AG04450 (cell line): Measurements from ENCODE around the gene RHAG. TPM values are rescaled to one million over a fixed set of nuclear protein-coding genes. Genes with fewer than 3 reads are reported as not detected.

Experiments used
- CTCF ChIA-PET: fragments of 300-600, 350-600 bp; formaldehyde crosslinking; extraction: SDS; loops from one replicate; lab custom pipeline; 2022; ENCODE audit warnings: antibody characterized with exemption, inconsistent platforms; lab: Charles Lee
- POLR2A ChIA-PET: fragments of 350-600 bp; formaldehyde crosslinking; extraction: SDS; loops from one replicate; lab custom pipeline; 2021; ENCODE audit warnings: antibody characterized with exemption, inconsistent platforms; lab: Yijun Ruan, JAX
- DNase-seq: peaks from one replicate; pipeline ENCODE4 v3.0.0-alpha.2; 2011; ENCODE audit warnings: low read depth, low spot score
- H3K27ac ChIP-seq: one replicate; pipeline ENCODE4 v1.5.1; 2012; ENCODE audit warnings: low read depth, low read length, control low read depth
- H3K27me3 ChIP-seq: one replicate; pipeline ENCODE4 v1.6.0; 2012; ENCODE audit warnings: low read length; ENCODE audit not compliant: control insufficient read depth, insufficient read depth
- H3K4me3 ChIP-seq: 2 replicates; pipeline ENCODE4 v1.5.1; 2011; ENCODE audit warnings: mild to moderate bottlenecking, low read depth, low read length, control low read depth
- H3K9me3 ChIP-seq: 2 replicates; pipeline ENCODE4 v1.5.1; 2012; ENCODE audit warnings: low read length; ENCODE audit not compliant: control insufficient read depth, insufficient read depth
- polyA minus RNA-seq: library from RNA; depleted of rRNA, polyadenylated mRNA; stranded (reverse); fragments of >200 nt; gene quantifications from 2 replicates; pipeline ENCODE4 v1.2.3, GENCODE V29; 2011; rRNA and poly(A)+ RNA removed
- polyA plus RNA-seq: library from polyadenylated mRNA; depleted of rRNA; stranded (reverse); fragments of >200 nt; gene quantifications from 2 replicates; pipeline ENCODE4 v1.2.3, GENCODE V29; 2011; rRNA removed
- TF ChIP-seq, protein P1 (sequence below): IDR thresholded peaks from 2 replicates; pipeline ENCODE4 v1.5.1; 2011; ENCODE audit warnings: low read depth, low read length, control low read depth, inconsistent platforms

RHAG gene
- polyA plus RNA-seq (not detected in 2 replicates), polyA minus RNA-seq (not detected in 2 replicates)

- no peak within 1 kb of the TSS for H3K4me3 ChIP-seq
- no peaks in the 10 kb centered on the region for H3K9me3 ChIP-seq
- H3K27me3 ChIP-seq, result no peaks in the 10 kb centered on the region
- no peak for DNase-seq
- TF ChIP-seq, protein P1, sequence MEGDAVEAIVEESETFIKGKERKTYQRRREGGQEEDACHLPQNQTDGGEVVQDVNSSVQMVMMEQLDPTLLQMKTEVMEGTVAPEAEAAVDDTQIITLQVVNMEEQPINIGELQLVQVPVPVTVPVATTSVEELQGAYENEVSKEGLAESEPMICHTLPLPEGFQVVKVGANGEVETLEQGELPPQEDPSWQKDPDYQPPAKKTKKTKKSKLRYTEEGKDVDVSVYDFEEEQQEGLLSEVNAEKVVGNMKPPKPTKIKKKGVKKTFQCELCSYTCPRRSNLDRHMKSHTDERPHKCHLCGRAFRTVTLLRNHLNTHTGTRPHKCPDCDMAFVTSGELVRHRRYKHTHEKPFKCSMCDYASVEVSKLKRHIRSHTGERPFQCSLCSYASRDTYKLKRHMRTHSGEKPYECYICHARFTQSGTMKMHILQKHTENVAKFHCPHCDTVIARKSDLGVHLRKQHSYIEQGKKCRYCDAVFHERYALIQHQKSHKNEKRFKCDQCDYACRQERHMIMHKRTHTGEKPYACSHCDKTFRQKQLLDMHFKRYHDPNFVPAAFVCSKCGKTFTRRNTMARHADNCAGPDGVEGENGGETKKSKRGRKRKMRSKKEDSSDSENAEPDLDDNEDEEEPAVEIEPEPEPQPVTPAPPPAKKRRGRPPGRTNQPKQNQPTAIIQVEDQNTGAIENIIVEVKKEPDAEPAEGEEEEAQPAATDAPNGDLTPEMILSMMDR, result no peak
- H3K27ac ChIP-seq, result no peak within 1 kb of the TSS
- CTCF ChIA-PET, result no interaction called here
- POLR2A ChIA-PET, result no interaction called here
Observed at GRCh38 chr6:49636713-49637349, at the start of gene RHAG. Gene RHAG, minus strand, starts transcription at chr6:49636839. Its CDS starts 27 bp downstream, at chr6:49636812.

- POLR2A ChIA-PET, result no interaction called here
- DNase-seq, result no peak
- H3K27ac ChIP-seq, result no peak overlapping the region
Observed at GRCh38 chr6:49676671-49677281, 40.1 kb upstream of the RHAG start.

DNA sequence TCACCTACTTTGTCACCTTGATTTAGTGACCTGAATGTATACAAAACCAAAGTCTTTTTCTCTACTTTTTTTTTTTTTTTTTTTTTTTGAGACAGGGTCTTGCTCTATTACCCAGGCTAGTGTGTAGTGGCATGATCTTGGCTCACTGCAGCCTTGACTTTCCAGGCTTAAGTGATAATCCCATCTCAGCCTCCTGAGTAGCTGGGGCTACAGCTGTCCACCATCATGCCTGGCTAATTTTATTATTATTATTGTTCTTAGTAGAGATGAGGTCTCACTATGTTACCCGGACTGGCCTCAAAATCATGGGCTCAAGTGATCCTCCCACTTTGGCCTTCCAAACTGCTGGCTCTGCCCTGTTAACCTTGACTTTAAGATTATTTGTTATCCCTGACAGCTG, 39.2 kb upstream of the RHAG start:
- CTCF ChIA-PET, result no interaction called here
- TF ChIP-seq, protein P1, result no peak
- Histone ChIP-seq H3K4me3 (no peak overlapping the region), H3K27me3 (no peaks in the 10 kb centered on the region), H3K9me3 (no peaks in the 10 kb centered on the region), H3K27ac (no peak overlapping the region)
- no peak for DNase-seq
- POLR2A ChIA-PET, result interaction anchor here (0.6 kb wide), 1 partner anchor 18 kb away, joined by 3 read pairs; no protein-coding TSS in a partner anchor

More at GRCh38 chr6:49676671-49677281, 40.1 kb upstream of the RHAG start:
- CTCF ChIA-PET, result interaction anchor here (1.3 kb wide), 1 partner anchor 54 kb away, joined by 3 read pairs; no protein-coding TSS in a partner anchor
- TF ChIP-seq, protein P1, result no peak
- Histone ChIP-seq H3K4me3 (no peak overlapping the region), H3K9me3 (no peaks in the 10 kb centered on the region), H3K27me3 (no peaks in the 10 kb centered on the region)

- ChIA-PET POLR2A (no interaction called here), CTCF (no interaction called here)
- TF ChIP-seq, protein P1, result no peak
- Histone ChIP-seq H3K4me3 (no peak overlapping the region), H3K27ac (no peak overlapping the region), H3K27me3 (no peaks in the 10 kb centered on the region), H3K9me3 (no peaks in the 10 kb centered on the region)
- no peak for DNase-seq
Observed at GRCh38 chr6:49668083-49668511, 31.5 kb upstream of the RHAG start.
